IPS-NIHi11 (cell line): ENCODE data around the gene UGT2B11.
"Not testable (repeated sequence)": the region's sequence is repeated elsewhere in the genome, so short reads cannot be mapped to it uniquely, and the experiment has no call there.

Experiments used
- DNase-seq: peaks from one replicate; pipeline ENCODE4 v3.0.0; 2012; ENCODE audit warnings: mixed read lengths, low spot score

UGT2B11 gene

GRCh38 chr4:69214716-69215115 lies at the start of gene UGT2B11:
Gene UGT2B11 (minus strand): TSS chr4:69214748. CDS start chr4:69214722, 26 bp downstream.
- DNase-seq, result no peak

GRCh38 chr4:69253147-69253772 lies 38.7 kb upstream of the UGT2B11 start:
- DNase-seq, result not testable (repeated sequence)

- not testable (repeated sequence) for DNase-seq
Measured at GRCh38 chr4:69250884-69251283, 36.3 kb upstream of the UGT2B11 start.

GRCh38 chr4:69242562-69243240 lies 28.2 kb upstream of the UGT2B11 start:
- not testable (repeated sequence) for DNase-seq

- DNase-seq, result not testable (repeated sequence)
Measured at GRCh38 chr4:69241746-69242145, 27.2 kb upstream of the UGT2B11 start.

GRCh38 chr4:69240787-69241186 lies 26.2 kb upstream of the UGT2B11 start:
- DNase-seq, result not testable (repeated sequence)

- no peak for DNase-seq
Measured at GRCh38 chr4:69239557-69240168, 25.1 kb upstream of the UGT2B11 start.

- no peak for DNase-seq
Measured at GRCh38 chr4:69239092-69239491, 24.5 kb upstream of the UGT2B11 start.

- no peak for DNase-seq
Measured at GRCh38 chr4:69224891-69225290, 10.3 kb upstream of the UGT2B11 start.

- not testable (repeated sequence) for DNase-seq
Measured at GRCh38 chr4:69223277-69223676, 8.7 kb upstream of the UGT2B11 start.

GRCh38 chr4:69218491-69218890 lies 3.9 kb upstream of the UGT2B11 start:
- not testable (repeated sequence) for DNase-seq

- no peak for DNase-seq
Measured at GRCh38 chr4:69210911-69211310, 3.6 kb downstream of the UGT2B11 start.

- not testable (repeated sequence) for DNase-seq
Measured at GRCh38 chr4:69198506-69198905, 16.0 kb downstream of the UGT2B11 start.

- DNase-seq, result no peak
Measured at GRCh38 chr4:69196209-69196965, 18.2 kb downstream of the UGT2B11 start.

GRCh38 chr4:69194166-69194565 lies 20.4 kb downstream of the UGT2B11 start:
- DNase-seq, result no peak

GRCh38 chr4:69191905-69192304 lies 22.6 kb downstream of the UGT2B11 start:
- DNase-seq, result not testable (repeated sequence)

- not testable (repeated sequence) for DNase-seq
Measured at GRCh38 chr4:69190621-69191020, 23.9 kb downstream of the UGT2B11 start.

- not testable (repeated sequence) for DNase-seq
Measured at GRCh38 chr4:69181519-69182169, 32.9 kb downstream of the UGT2B11 start.

GRCh38 chr4:69179817-69180216 lies 34.7 kb downstream of the UGT2B11 start:
- DNase-seq, result not testable (repeated sequence)

GRCh38 chr4:69178751-69179205 lies 35.8 kb downstream of the UGT2B11 start:
- DNase-seq, result not testable (repeated sequence)

- peak; percentile 3 for DNase-seq
Measured at GRCh38 chr4:69170233-69171134, 44.1 kb downstream of the UGT2B11 start.
